Peyer's patch (tissue), 4 donors: Measurements from ENCODE around the gene CNTNAP5. TPM values are rescaled to one million over a fixed set of nuclear protein-coding genes. Genes with fewer than 3 reads are reported as not detected.
"Not testable (repeated sequence)": the region's sequence is repeated elsewhere in the genome, so short reads cannot be mapped to it uniquely, and the experiment has no call there.

Source experiments
- DNase-seq, 3 donors: peaks; one replicate each; pipeline ENCODE4 v3.0.0-alpha.2; 2017 to 2019
- H3K27ac ChIP-seq, 4 donors: fragments of 200-600 bp; sonication (generic); one replicate each; pipeline ENCODE4 v1.5.1; 2016 to 2019
- H3K27me3 ChIP-seq, 2 donors: fragments of 200-600 bp; sonication (generic); one replicate each; pipeline ENCODE4 v1.5.1; 2019
- H3K36me3 ChIP-seq, 3 donors: fragments of 200-600 bp; sonication (generic); one replicate each; pipeline ENCODE4 v1.5.1; 2016 to 2019
- H3K4me1 ChIP-seq, 4 donors: fragments of 200-600 bp; sonication (generic); one replicate each; pipeline ENCODE4 v1.5.1; 2016 to 2019
- H3K4me3 ChIP-seq, 4 donors: fragments of 200-600 bp; sonication (generic); 1 replicate in 3 of 4; 2 replicates in 1 of 4; pipeline ENCODE4 v1.5.1; 2016 to 2019; ENCODE audit warnings: mild to moderate bottlenecking in 1 of 4
- H3K9me3 ChIP-seq, 4 donors: fragments of 200-600 bp; sonication (generic); one replicate each; pipeline ENCODE4 v1.5.1; 2016 to 2019; ENCODE audit warnings: mild to moderate bottlenecking in 1 of 4
- CTCF ChIP-seq, 6 experiments: fragments of 450-650 bp in 4 of 6; fragments of 200-600 bp in 2 of 6; sonication (generic) in 1 of 6; IDR thresholded peaks; one replicate each; pipeline ENCODE4 v1.5.1; 2017 to 2019; ENCODE audit warnings: antibody characterized with exemption in 6 of 6, mild to moderate bottlenecking in 3 of 6, moderate library complexity in 1 of 6
- POLR2A ChIP-seq, 2 donors: fragments of 450-650 bp; IDR thresholded peaks; one replicate each; pipeline ENCODE4 v1.5.1; 2017; ENCODE audit warnings: antibody characterized with exemption in 2 of 2, mild to moderate bottlenecking in 2 of 2, moderate library complexity in 2 of 2
- total RNA-seq, 4 donors: library from RNA; depleted of rRNA; stranded (reverse); fragments of >200 nt; gene quantifications; one replicate each; pipeline ENCODE4 v1.1.0, GENCODE V29; 2016

CNTNAP5 gene
- total RNA-seq, 4 donors from 2014 or later, result not detected

- TF ChIP-seq POLR2A (IDR thresholded peaks at IDR 0.05), result no peak
- TF ChIP-seq CTCF (IDR thresholded peaks at IDR 0.05), result no peak
- Histone ChIP-seq H3K27me3 (no peaks in the 10 kb centered on the region), H3K36me3 (no peaks in the 10 kb centered on the region), H3K27ac (no peak overlapping the region), H3K9me3 (no peaks in the 10 kb centered on the region), H3K4me1 (no peaks in the 10 kb centered on the region), H3K4me3 (no peak overlapping the region)
- no peak for DNase-seq
Measured at GRCh38 chr2:124369181-124369580, 344.1 kb downstream of the CNTNAP5 start.

DNA sequence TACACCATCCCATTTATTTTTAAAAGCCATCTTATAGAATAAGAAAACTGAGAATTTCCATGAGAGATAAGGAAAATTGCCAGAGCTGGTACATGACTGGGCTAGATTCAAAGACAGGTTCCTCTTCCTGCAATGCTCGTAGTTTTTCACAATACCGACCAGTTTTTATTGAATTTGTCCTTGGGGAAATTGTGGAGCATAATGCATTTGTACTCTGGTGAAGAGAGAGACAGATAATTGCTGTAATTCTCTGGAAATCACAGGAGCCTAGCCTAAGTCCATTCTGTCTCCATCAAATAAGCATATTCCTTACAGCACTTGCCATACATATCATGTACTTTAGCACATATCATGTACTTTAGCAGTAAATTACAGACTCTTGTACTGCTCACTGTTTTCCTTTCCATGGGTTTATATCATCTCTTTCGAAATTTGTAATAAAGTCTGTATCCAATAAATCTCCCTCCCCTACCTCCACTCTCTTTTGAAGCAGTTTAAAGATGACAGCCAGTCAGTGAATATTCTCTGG lies 355.2 kb downstream of the CNTNAP5 start:
- H3K4me3 ChIP-seq, result no peak overlapping the region
- no peaks in the 10 kb centered on the region for H3K36me3 ChIP-seq
- no peak for DNase-seq
- TF ChIP-seq POLR2A (IDR thresholded peaks at IDR 0.05) (no peak), CTCF (IDR thresholded peaks at IDR 0.05) (no peak)
- H3K9me3 ChIP-seq, result no peaks in the 10 kb centered on the region
- H3K27me3 ChIP-seq, result no peaks in the 10 kb centered on the region
- no peak overlapping the region for H3K27ac ChIP-seq
- no peaks in the 10 kb centered on the region for H3K4me1 ChIP-seq

DNA sequence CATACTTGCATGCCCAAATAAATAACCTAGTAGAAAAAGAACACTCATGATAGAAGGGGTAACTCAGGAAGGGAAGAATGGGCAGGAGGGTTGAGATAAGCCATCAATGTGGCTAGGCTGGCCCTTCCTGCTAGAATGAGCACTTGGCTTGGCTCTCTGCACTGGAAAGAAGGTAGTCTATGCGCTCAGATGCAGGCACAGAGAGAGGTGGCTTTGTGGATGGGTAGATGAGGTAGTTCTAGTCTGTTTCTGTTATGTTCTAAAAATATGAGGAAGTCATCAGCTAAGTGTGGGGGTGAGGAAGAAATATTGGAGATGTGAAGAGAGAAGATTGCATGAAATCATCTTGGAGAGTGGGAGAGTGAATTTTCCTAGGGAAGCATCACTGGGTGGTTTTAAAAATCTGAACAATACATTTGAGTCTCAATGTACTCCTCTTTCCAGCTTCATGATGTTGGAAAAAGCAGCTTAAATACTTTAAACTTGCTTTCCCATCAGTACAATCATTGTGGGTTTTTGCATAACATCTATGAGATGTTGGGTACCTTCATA lies 357.1 kb downstream of the CNTNAP5 start:
- Histone ChIP-seq H3K36me3 (no peaks in the 10 kb centered on the region), H3K27me3 (no peaks in the 10 kb centered on the region), H3K9me3 (no peaks in the 10 kb centered on the region), H3K4me3 (no peak overlapping the region), H3K27ac (no peak overlapping the region), H3K4me1 (no peaks in the 10 kb centered on the region)
- no peak for TF ChIP-seq POLR2A (IDR thresholded peaks at IDR 0.05)
- no peak for TF ChIP-seq CTCF (IDR thresholded peaks at IDR 0.05)
- DNase-seq, result no peak

- Histone ChIP-seq H3K27ac (no peak overlapping the region), H3K36me3 (no peaks in the 10 kb centered on the region), H3K9me3 (no peaks in the 10 kb centered on the region), H3K27me3 (no peaks in the 10 kb centered on the region), H3K4me3 (no peak overlapping the region), H3K4me1 (no peaks in the 10 kb centered on the region)
- no peak for DNase-seq
- TF ChIP-seq CTCF (IDR thresholded peaks at IDR 0.05), result no peak
- no peak for TF ChIP-seq POLR2A (IDR thresholded peaks at IDR 0.05)
Measured at GRCh38 chr2:124395961-124396360, 370.9 kb downstream of the CNTNAP5 start.

DNA sequence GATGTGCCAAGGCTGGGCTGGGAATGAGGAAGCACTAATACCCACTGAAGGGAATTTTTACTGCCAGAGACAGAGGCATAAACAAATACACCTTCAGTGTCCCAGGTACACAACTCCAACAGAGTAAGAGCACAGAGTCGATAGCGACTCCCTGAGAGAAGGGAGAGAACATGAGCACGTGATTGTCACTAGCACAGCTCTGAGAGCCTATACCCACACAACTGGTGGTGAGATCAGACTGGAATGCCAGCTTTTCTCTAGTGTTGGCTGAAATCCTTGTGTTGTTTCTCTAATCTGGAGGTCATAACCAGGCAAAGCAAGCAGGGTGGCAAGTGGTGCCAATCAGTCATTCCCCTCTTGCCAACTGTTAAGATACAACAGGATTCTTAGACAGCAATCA lies 377.2 kb downstream of the CNTNAP5 start:
- no peaks in the 10 kb centered on the region for H3K36me3 ChIP-seq
- H3K27me3 ChIP-seq, result no peaks in the 10 kb centered on the region
- H3K4me1 ChIP-seq, result no peaks in the 10 kb centered on the region
- no peak overlapping the region for H3K27ac ChIP-seq
- DNase-seq, result no peak
- H3K9me3 ChIP-seq, result no peaks in the 10 kb centered on the region
- H3K4me3 ChIP-seq, result no peak overlapping the region
- TF ChIP-seq CTCF (IDR thresholded peaks at IDR 0.05) (no peak), POLR2A (IDR thresholded peaks at IDR 0.05) (no peak)

DNA sequence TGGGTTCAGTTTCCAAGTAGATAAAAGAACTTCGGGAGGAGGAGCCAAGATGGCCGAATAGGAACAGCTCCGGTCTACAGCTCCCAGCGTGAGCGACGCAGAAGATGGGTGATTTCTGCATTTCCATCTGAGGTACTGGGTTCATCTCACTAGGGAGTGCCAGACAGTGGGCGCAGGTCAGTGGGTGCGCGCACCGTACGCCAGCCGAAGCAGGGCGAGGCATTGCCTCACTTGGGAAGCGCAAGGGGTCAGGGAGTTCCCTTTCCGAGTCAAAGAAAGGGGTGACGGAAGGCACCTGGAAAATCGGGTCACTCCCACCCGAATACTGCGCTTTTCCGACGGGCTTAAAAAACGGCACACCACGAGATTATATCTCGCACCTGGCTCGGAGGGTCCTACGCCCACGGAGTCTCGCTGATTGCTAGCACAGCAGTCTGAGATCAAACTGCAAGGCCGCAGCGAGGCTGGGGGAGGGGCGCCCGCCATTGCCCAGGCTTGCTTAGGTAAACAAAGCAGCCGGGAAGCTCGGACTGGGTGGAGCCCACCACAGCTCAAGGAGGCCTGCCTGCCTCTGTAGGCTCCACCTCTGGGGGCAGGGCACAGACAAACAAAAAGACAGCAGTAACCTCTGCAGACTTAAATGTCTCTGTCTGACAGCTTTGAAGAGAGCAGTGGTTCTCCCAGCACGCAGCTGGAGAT lies 382.9 kb downstream of the CNTNAP5 start:
- H3K9me3 ChIP-seq, H3K27me3 ChIP-seq, H3K4me1 ChIP-seq, DNase-seq, H3K27ac ChIP-seq, H3K36me3 ChIP-seq, H3K4me3 ChIP-seq: not testable (repeated sequence)
